ENCODE data around the gene GM2A. TPM values are rescaled to one million over a fixed set of nuclear protein-coding genes. Genes with fewer than 3 reads are reported as not detected.

The GM2A gene
- polyA plus RNA-seq, 3 donors: 22.2 to 57.9 (median 28.0) TPM

DNA sequence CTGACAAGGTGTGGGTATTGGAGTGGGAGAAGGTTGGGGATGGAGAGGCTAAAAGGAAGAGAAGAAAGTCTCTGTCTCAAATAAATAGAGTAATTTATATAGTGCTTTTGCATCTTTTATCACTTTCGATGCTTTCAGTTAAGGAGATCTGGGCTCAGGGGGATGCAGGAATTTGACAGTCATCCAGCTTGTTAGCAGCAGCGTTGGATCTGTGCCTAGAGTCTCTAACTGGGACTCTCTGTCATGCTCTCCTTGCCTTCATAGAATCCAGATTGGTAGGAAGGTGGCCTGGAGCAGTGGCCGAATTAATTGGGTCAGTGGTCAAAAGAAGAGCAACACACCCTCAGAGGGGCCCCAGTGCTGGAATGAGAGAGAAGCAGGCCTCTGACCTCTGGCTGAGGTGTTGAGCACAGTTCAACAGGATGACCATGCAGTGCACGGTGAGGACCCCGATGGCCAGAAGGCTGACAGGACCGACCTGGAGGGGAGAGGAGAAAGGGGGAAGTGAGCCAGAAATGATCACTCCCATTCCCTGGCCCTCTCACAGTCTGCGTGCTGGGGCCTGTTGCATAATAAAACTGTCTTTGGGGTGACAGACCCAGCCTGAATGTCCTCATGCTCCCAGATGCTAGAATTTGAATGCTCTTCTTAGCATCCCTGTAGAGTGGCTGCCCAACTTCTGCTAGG lies 42.9 kb downstream of the GM2A start:
- Histone ChIP-seq H3K4me1 (ENCODE audit: control insufficient read depth in 1 of 2, insufficient read depth in 2 of 2, low read length in 2 of 2) (peaks cover 17 to 21% of the 10 kb centered on the region in 2 donors), H3K4me3 (replicated peaks in 1 of 3; ENCODE audit: low read depth in 2 of 3, low read length in 3 of 3) (no peak overlapping the region), H3K4me2 (replicated peaks; ENCODE audit: extremely low read depth, low read length, poor library complexity, severe bottlenecking) (no peak overlapping the region), H3K36me3 (replicated peaks in 1 of 2; ENCODE audit: control insufficient read depth in 1 of 2, insufficient read depth in 2 of 2, low read length in 2 of 2) (no peaks in the 10 kb centered on the region), H3K9ac (ENCODE audit: insufficient read depth, low read length, poor library complexity, severe bottlenecking) (no peak overlapping the region), H2AFZ (ENCODE audit: insufficient read depth, low read depth, low read length, poor library complexity, severe bottlenecking) (no peak overlapping the region), H4K20me1 (ENCODE audit: insufficient read depth, low read length) (no peaks in the 10 kb centered on the region), H3K27me3 (ENCODE audit: control insufficient read depth in 2 of 2, insufficient read depth in 2 of 2, low read length in 2 of 2) (no peaks in the 10 kb centered on the region), H3K9me3 (replicated peaks in 1 of 2; ENCODE audit: control insufficient read depth in 1 of 2, insufficient read depth in 1 of 2, low read length in 2 of 2) (peaks cover 6 to 9% of the 10 kb centered on the region in 2 donors), H3K27ac (ENCODE audit: low read depth in 1 of 2, low read length in 2 of 2) (no peak overlapping the region), H3K79me2 (ENCODE audit: insufficient read depth, low read length) (no peaks in the 10 kb centered on the region)
- no peak overlapping the region for H3K4me3 Mint-ChIP-seq
- DNase-seq: peak in 2 of 3 donors; percentile 38 to 50
- 48% methylated on average over 6 of the region's 7 CpGs for WGBS (ENCODE audit: insufficient coverage)
- peaks cover 0 to 3% of the 10 kb centered on the region in 2 donors for H3K36me3 Mint-ChIP-seq
- H3K27me3 Mint-ChIP-seq (ENCODE audit: low read depth in 3 of 3): peaks cover 1 to 7% (median 2%) of the 10 kb centered on the region in 3 donors
- intact Hi-C loops (cut with micrococcal nuclease): no loop called here
- H3K9me3 Mint-ChIP-seq: peaks cover 4 to 11% (median 9%) of the 10 kb centered on the region in 7 donors
- no peak overlapping the region for H3K27ac Mint-ChIP-seq
- H3K4me1 Mint-ChIP-seq: peaks cover 24% of the 10 kb centered on the region
- TF ChIP-seq CTCF (IDR thresholded peaks at IDR 0.05): no peak

- no peak overlapping the region for H2AFZ ChIP-seq (ENCODE audit: insufficient read depth, low read depth, low read length, poor library complexity, severe bottlenecking)
- no peak overlapping the region for H3K4me3 ChIP-seq (replicated peaks in 1 of 3; ENCODE audit: low read depth in 2 of 3, low read length in 3 of 3)
- H3K79me2 ChIP-seq (ENCODE audit: insufficient read depth, low read length): no peaks in the 10 kb centered on the region
- H3K9ac ChIP-seq (ENCODE audit: insufficient read depth, low read length, poor library complexity, severe bottlenecking): no peak overlapping the region
- no peaks in the 10 kb centered on the region for H4K20me1 ChIP-seq (ENCODE audit: insufficient read depth, low read length)
- H3K4me2 ChIP-seq (replicated peaks; ENCODE audit: extremely low read depth, low read length, poor library complexity, severe bottlenecking): no peak overlapping the region
- no CpG with 5 or more reads among the region's 1 CpG for WGBS (ENCODE audit: insufficient coverage)
- DNase-seq: no peak
- no peak overlapping the region for H3K27ac ChIP-seq (ENCODE audit: low read depth in 1 of 2, low read length in 2 of 2)
- Mint-ChIP-seq H3K36me3 (no peaks in the 10 kb centered on the region), H3K27me3 (ENCODE audit: low read depth in 3 of 3) (peaks cover 5 to 10% (median 6%) of the 10 kb centered on the region in 3 donors), H3K27ac (no peak overlapping the region), H3K9me3 (peaks cover under 1 to 6% (median 4%) of the 10 kb centered on the region in 7 donors), H3K4me3 (no peak overlapping the region), H3K4me1 (peaks cover 24% of the 10 kb centered on the region)
- H3K27me3 ChIP-seq (ENCODE audit: control insufficient read depth in 2 of 2, insufficient read depth in 2 of 2, low read length in 2 of 2): no peaks in the 10 kb centered on the region
- intact Hi-C loops (cut with micrococcal nuclease): no loop called here
- peaks cover 17 to 21% of the 10 kb centered on the region in 2 donors for H3K4me1 ChIP-seq (ENCODE audit: control insufficient read depth in 1 of 2, insufficient read depth in 2 of 2, low read length in 2 of 2)
- H3K36me3 ChIP-seq (replicated peaks in 1 of 2; ENCODE audit: control insufficient read depth in 1 of 2, insufficient read depth in 2 of 2, low read length in 2 of 2): no peaks in the 10 kb centered on the region
- peaks cover 3 to 4% of the 10 kb centered on the region in 2 donors for H3K9me3 ChIP-seq (replicated peaks in 1 of 2; ENCODE audit: control insufficient read depth in 1 of 2, insufficient read depth in 1 of 2, low read length in 2 of 2)
- TF ChIP-seq CTCF (IDR thresholded peaks at IDR 0.05): no peak
Observed at GRCh38 chr5:151296478-151296830, 43.5 kb downstream of the GM2A start.
